Measurements from ENCODE around the gene PPIL1.

DNA sequence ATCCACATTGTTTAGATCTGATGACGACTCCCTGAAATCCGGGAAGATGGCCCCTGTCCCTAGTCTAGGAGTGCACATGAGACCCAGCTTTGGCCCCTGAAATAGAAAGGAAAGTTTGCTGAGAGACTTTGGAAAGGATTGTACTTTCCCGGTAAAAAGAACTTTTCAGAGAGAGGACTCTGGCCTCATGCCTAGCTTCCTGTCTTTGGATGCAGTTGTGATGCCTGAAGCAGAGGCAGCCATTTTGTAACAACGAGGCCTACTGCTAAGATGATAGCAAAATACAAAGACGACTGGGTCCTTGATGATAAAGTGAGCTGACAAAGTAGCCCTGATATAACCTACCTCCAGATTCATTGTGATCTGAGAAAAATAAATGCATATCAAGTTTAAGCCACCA lies 42.3 kb downstream of the PPIL1 start:
- TF ChIP-seq JUN (IDR thresholded peaks at IDR 0.05) (no peak), POLR2AphosphoS2 (conservative IDR thresholded peaks at IDR 0.05; ENCODE audit: low read length) (no peak), BHLHE40 (IDR thresholded peaks at IDR 0.05; ENCODE audit: low read depth, low read length) (no peak), RCOR1 (IDR thresholded peaks at IDR 0.05; ENCODE audit: low read depth, low read length) (no peak), JUNB (IDR thresholded peaks at IDR 0.05) (no peak)
- TF ChIP-seq, protein P1, sequence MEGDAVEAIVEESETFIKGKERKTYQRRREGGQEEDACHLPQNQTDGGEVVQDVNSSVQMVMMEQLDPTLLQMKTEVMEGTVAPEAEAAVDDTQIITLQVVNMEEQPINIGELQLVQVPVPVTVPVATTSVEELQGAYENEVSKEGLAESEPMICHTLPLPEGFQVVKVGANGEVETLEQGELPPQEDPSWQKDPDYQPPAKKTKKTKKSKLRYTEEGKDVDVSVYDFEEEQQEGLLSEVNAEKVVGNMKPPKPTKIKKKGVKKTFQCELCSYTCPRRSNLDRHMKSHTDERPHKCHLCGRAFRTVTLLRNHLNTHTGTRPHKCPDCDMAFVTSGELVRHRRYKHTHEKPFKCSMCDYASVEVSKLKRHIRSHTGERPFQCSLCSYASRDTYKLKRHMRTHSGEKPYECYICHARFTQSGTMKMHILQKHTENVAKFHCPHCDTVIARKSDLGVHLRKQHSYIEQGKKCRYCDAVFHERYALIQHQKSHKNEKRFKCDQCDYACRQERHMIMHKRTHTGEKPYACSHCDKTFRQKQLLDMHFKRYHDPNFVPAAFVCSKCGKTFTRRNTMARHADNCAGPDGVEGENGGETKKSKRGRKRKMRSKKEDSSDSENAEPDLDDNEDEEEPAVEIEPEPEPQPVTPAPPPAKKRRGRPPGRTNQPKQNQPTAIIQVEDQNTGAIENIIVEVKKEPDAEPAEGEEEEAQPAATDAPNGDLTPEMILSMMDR (IDR thresholded peaks at IDR 0.05), result no peak

Data from A549 (cell line).